H1 (cell line): ENCODE results near the gene CD164L2. TPM values are rescaled to one million over a fixed set of nuclear protein-coding genes. Genes with fewer than 3 reads are reported as not detected.

Experiments used
- ASH2L ChIP-seq: fragments of 200-600, 300-600 bp; sonication (generic); IDR thresholded peaks from one replicate; pipeline ENCODE4 v1.7.1; 2017; ENCODE audit warnings: low read length
- BACH1 ChIP-seq: IDR thresholded peaks from 2 replicates; pipeline ENCODE4 v1.6.1; 2012; ENCODE audit warnings: low read length, improper control_type of control experiment
- HDAC2 ChIP-seq, 2 experiments: fragments of 300-600 bp in 1 of 2; sonication (generic) in 1 of 2; IDR thresholded peaks; 2 replicates each; pipeline ENCODE4 v1.6.1; 2011 to 2012; ENCODE audit warnings: low read depth in 2 of 2, low read length in 2 of 2, mild to moderate bottlenecking in 2 of 2, moderate library complexity in 2 of 2, borderline replicate concordance in 1 of 2, inconsistent platforms in 1 of 2
- PHF8 ChIP-seq: fragments of 200-600 bp; sonication (generic); conservative IDR thresholded peaks from 2 replicates; pipeline ENCODE4 v1.7.1; 2012; ENCODE audit warnings: low read depth, mild to moderate bottlenecking, inconsistent platforms, low read length, moderate library complexity
- RAD21 ChIP-seq, 2 experiments: IDR thresholded peaks in 1 of 2; conservative IDR thresholded peaks in 1 of 2; 2 replicates each; pipeline ENCODE4 v1.6.1; 2011; ENCODE audit warnings: low read depth in 2 of 2, low read length in 2 of 2, improper control_type of control experiment in 1 of 2, inconsistent platforms in 1 of 2, mild to moderate bottlenecking in 1 of 2, moderate library complexity in 1 of 2
- SIN3A ChIP-seq, 2 experiments: IDR thresholded peaks in 1 of 2; conservative IDR thresholded peaks in 1 of 2; 2 replicates each; pipeline ENCODE4 v1.6.1; 2011 to 2012; ENCODE audit warnings: low read length in 2 of 2, improper control_type of control experiment in 1 of 2, low read depth in 1 of 2, mild to moderate bottlenecking in 1 of 2
- SP2 ChIP-seq: IDR thresholded peaks from 2 replicates; pipeline ENCODE4 v1.6.1; 2012; ENCODE audit warnings: mild to moderate bottlenecking, low read length, inconsistent platforms
- SP4 ChIP-seq: IDR thresholded peaks from 2 replicates; pipeline ENCODE4 v1.6.1; 2012; ENCODE audit warnings: low read length, inconsistent platforms
- TBP ChIP-seq: IDR thresholded peaks from 2 replicates; pipeline ENCODE4 v1.6.1; 2011; ENCODE audit warnings: low read depth, low read length, improper control_type of control experiment
- TEAD4 ChIP-seq: IDR thresholded peaks from 2 replicates; pipeline ENCODE4 v1.6.1; 2012; ENCODE audit warnings: low read depth, low read length, inconsistent platforms, mixed read lengths
- polyA plus RNA-seq, 7 experiments: library from polyadenylated mRNA; depleted of rRNA in 3 of 7; stranded (reverse) in 5 of 7; unstranded in 2 of 7; fragments of >200 nt in 5 of 7; fragments of 200-250 nt in 2 of 7; gene quantifications; 1 replicate in 5 of 7; 2 replicates in 1 of 7; 4 replicates in 1 of 7; pipeline versions ENCODE4 v1.2.1 to v1.2.3, GENCODE V29; 2011 to 2013; ENCODE audit warnings: missing spikeins in 2 of 7, mixed read lengths in 2 of 7
- total RNA-seq: library from RNA; stranded (reverse); fragmentation: NEBNext Ultra II Directional; extraction: Animal tissue kit (Norgen Biotek cat#: 25700); gene quantifications from 2 replicates; pipeline ENCODE4 v1.2.1, GENCODE V29; 2021
- TF ChIP-seq, protein P1 (sequence below): IDR thresholded peaks from 2 replicates; pipeline ENCODE4 v1.6.1; 2011; ENCODE audit warnings: low read length, improper control_type of control experiment
- TF ChIP-seq, protein P2 (sequence below), 3 experiments: IDR thresholded peaks; 1 replicate in 2 of 3; 2 replicates in 1 of 3; pipeline versions ENCODE4 v1.5.1 to v1.6.1; 2011; ENCODE audit warnings: low read length in 3 of 3, mild to moderate bottlenecking in 3 of 3, inconsistent platforms in 2 of 3, low read depth in 1 of 3, moderate library complexity in 1 of 3; ENCODE audit not compliant: insufficient read depth in 1 of 3; ENCODE audit errors: control extremely low read depth in 1 of 3
- TF ChIP-seq, protein P3 (sequence below): IDR thresholded peaks from 2 replicates; pipeline ENCODE4 v1.6.1; 2012; ENCODE audit warnings: inconsistent platforms

Gene CD164L2
- total and polyA plus RNA-seq, 2 of the 8 experiments (the other 6 are each of a cell fraction or from before 2014, with no cell fraction given), result 3.3 TPM

- TF ChIP-seq, protein P1, sequence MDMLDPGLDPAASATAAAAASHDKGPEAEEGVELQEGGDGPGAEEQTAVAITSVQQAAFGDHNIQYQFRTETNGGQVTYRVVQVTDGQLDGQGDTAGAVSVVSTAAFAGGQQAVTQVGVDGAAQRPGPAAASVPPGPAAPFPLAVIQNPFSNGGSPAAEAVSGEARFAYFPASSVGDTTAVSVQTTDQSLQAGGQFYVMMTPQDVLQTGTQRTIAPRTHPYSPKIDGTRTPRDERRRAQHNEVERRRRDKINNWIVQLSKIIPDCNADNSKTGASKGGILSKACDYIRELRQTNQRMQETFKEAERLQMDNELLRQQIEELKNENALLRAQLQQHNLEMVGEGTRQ, result no peak
- TF ChIP-seq PHF8 (peak; percentile 18; the same call in 1 of the 2 replicates), BACH1 (peak; percentile 27; the same call in 1 of the 2 replicates), TBP (0 out of 2 replicates have a peak, but pooled peaks have one; percentile 9), ASH2L (peak; percentile 59), SIN3A (conservative IDR thresholded peaks at IDR 0.05 in 1 of 2, IDR thresholded peaks at IDR 0.05 in 1 of 2; ENCODE audit: low read depth in 1 of 2, low read length in 2 of 2) (0 out of 4 replicates have a peak, but pooled peaks have one; percentile 15 to 35), HDAC2 (IDR thresholded peaks at IDR 0.05; ENCODE audit: borderline replicate concordance in 1 of 2, low read depth in 2 of 2, low read length in 2 of 2) (peak in 1 of 2 experiments; percentile 16; a peak in 1 of 4 replicates), SP2 (no peak), TEAD4 (peak; percentile 26; the same call in 1 of the 2 replicates), SP4 (no peak), RAD21 (IDR thresholded peaks at IDR 0.05 in 1 of 2, conservative IDR thresholded peaks at IDR 0.05 in 1 of 2; ENCODE audit: low read depth in 2 of 2, low read length in 2 of 2) (peak in 1 of 2 experiments; percentile 37; a peak in 2 of 4 replicates)
- TF ChIP-seq, protein P2, sequence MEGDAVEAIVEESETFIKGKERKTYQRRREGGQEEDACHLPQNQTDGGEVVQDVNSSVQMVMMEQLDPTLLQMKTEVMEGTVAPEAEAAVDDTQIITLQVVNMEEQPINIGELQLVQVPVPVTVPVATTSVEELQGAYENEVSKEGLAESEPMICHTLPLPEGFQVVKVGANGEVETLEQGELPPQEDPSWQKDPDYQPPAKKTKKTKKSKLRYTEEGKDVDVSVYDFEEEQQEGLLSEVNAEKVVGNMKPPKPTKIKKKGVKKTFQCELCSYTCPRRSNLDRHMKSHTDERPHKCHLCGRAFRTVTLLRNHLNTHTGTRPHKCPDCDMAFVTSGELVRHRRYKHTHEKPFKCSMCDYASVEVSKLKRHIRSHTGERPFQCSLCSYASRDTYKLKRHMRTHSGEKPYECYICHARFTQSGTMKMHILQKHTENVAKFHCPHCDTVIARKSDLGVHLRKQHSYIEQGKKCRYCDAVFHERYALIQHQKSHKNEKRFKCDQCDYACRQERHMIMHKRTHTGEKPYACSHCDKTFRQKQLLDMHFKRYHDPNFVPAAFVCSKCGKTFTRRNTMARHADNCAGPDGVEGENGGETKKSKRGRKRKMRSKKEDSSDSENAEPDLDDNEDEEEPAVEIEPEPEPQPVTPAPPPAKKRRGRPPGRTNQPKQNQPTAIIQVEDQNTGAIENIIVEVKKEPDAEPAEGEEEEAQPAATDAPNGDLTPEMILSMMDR (IDR thresholded peaks at IDR 0.05; ENCODE audit: control extremely low read depth in 1 of 3, insufficient read depth in 1 of 3, low read depth in 1 of 3, low read length in 3 of 3), result peak in 2 of 3 experiments; percentile 46 to 68; a peak in 3 of 4 replicates
- TF ChIP-seq, protein P3, sequence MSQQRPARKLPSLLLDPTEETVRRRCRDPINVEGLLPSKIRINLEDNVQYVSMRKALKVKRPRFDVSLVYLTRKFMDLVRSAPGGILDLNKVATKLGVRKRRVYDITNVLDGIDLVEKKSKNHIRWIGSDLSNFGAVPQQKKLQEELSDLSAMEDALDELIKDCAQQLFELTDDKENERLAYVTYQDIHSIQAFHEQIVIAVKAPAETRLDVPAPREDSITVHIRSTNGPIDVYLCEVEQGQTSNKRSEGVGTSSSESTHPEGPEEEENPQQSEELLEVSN, result peak; percentile 74
These were observed 16.5 kb downstream of the CD164L2 start, which contains the start of gene MAP3K6 (continued) for GRCh38 chr1:27366411-27367159.
